ENCODE data around the gene DPYD.

The DPYD gene

GRCh38 chr1:97911266-97912215 is 9.3 kb downstream of the DPYD start:
- FAIRE-seq (no peak), DNase-seq (ENCODE audit: insufficient read length, low spot score) (no peak)
- TF ChIP-seq POLR2A (IDR thresholded peaks at IDR 0.05; ENCODE audit: low read depth, low read length) (no peak), POLR2AphosphoS5 (IDR thresholded peaks at IDR 0.05; ENCODE audit: low read depth, low read length) (no peak), POU2F2 (IDR thresholded peaks at IDR 0.05; ENCODE audit: low read depth, low read length) (no peak), SPI1 (IDR thresholded peaks at IDR 0.05; ENCODE audit: low read depth, low read length) (no peak), TAF1 (IDR thresholded peaks at IDR 0.05; ENCODE audit: low read depth, low read length) (no peak)

- TF ChIP-seq PAX5 (IDR thresholded peaks at IDR 0.05; ENCODE audit: insufficient read depth, low read length, severe bottlenecking) (no peak), SPI1 (IDR thresholded peaks at IDR 0.05; ENCODE audit: low read depth, low read length) (no peak), POLR2A (IDR thresholded peaks at IDR 0.05; ENCODE audit: low read depth, low read length) (no peak), POLR2AphosphoS5 (IDR thresholded peaks at IDR 0.05; ENCODE audit: low read depth, low read length) (no peak), TAF1 (IDR thresholded peaks at IDR 0.05; ENCODE audit: low read depth, low read length) (no peak), POU2F2 (IDR thresholded peaks at IDR 0.05; ENCODE audit: low read depth, low read length) (no peak)
- FAIRE-seq = no peak
- DNase-seq (ENCODE audit: insufficient read length, low spot score) = no peak
Observed at GRCh38 chr1:97909266-97909665, 11.6 kb downstream of the DPYD start.

GRCh38 chr1:97907886-97908285 is 12.9 kb downstream of the DPYD start:
- FAIRE-seq (no peak), DNase-seq (ENCODE audit: insufficient read length, low spot score) (no peak)
- TF ChIP-seq TAF1 (IDR thresholded peaks at IDR 0.05; ENCODE audit: low read depth, low read length) (no peak), PAX5 (IDR thresholded peaks at IDR 0.05; ENCODE audit: insufficient read depth, low read length, severe bottlenecking) (no peak), POLR2A (IDR thresholded peaks at IDR 0.05; ENCODE audit: low read depth, low read length) (no peak), POLR2AphosphoS5 (IDR thresholded peaks at IDR 0.05; ENCODE audit: low read depth, low read length) (no peak), SPI1 (IDR thresholded peaks at IDR 0.05; ENCODE audit: low read depth, low read length) (no peak)

GRCh38 chr1:97906567-97907241 is 14.1 kb downstream of the DPYD start:
- TF ChIP-seq POU2F2 (IDR thresholded peaks at IDR 0.05; ENCODE audit: low read depth, low read length) (no peak), TAF1 (IDR thresholded peaks at IDR 0.05; ENCODE audit: low read depth, low read length) (no peak), PAX5 (IDR thresholded peaks at IDR 0.05; ENCODE audit: insufficient read depth, low read length, severe bottlenecking) (no peak), SPI1 (IDR thresholded peaks at IDR 0.05; ENCODE audit: low read depth, low read length) (no peak), POLR2AphosphoS5 (IDR thresholded peaks at IDR 0.05; ENCODE audit: low read depth, low read length) (no peak), POLR2A (IDR thresholded peaks at IDR 0.05; ENCODE audit: low read depth, low read length) (no peak)
- FAIRE-seq = no peak
- no peak for DNase-seq (ENCODE audit: insufficient read length, low spot score)

- TF ChIP-seq POLR2A (IDR thresholded peaks at IDR 0.05; ENCODE audit: low read depth, low read length) (no peak), TAF1 (IDR thresholded peaks at IDR 0.05; ENCODE audit: low read depth, low read length) (no peak), PAX5 (IDR thresholded peaks at IDR 0.05; ENCODE audit: insufficient read depth, low read length, severe bottlenecking) (no peak)
- no peak for DNase-seq (ENCODE audit: insufficient read length, low spot score)
- FAIRE-seq = no peak
Observed at GRCh38 chr1:97905141-97905940, 15.5 kb downstream of the DPYD start.

- DNase-seq (ENCODE audit: insufficient read length, low spot score) (no peak), FAIRE-seq (no peak)
Observed at GRCh38 chr1:97904534-97904933, 16.3 kb downstream of the DPYD start.

GRCh38 chr1:97903626-97904025 is 17.2 kb downstream of the DPYD start:
- no peak for TF ChIP-seq PAX5 (IDR thresholded peaks at IDR 0.05; ENCODE audit: insufficient read depth, low read length, severe bottlenecking)
- TF ChIP-seq POLR2AphosphoS5 (IDR thresholded peaks at IDR 0.05; ENCODE audit: low read depth, low read length) = no peak
- TF ChIP-seq TAF1 (IDR thresholded peaks at IDR 0.05; ENCODE audit: low read depth, low read length) = no peak
- TF ChIP-seq POU2F2 (IDR thresholded peaks at IDR 0.05; ENCODE audit: low read depth, low read length) = no peak
- TF ChIP-seq SPI1 (IDR thresholded peaks at IDR 0.05; ENCODE audit: low read depth, low read length) = no peak
- no peak for TF ChIP-seq POLR2A (IDR thresholded peaks at IDR 0.05; ENCODE audit: low read depth, low read length)
- DNase-seq (ENCODE audit: insufficient read length, low spot score) (no peak), FAIRE-seq (no peak)

More at GRCh38 chr1:97904534-97904933, 16.3 kb downstream of the DPYD start:
- no peak for TF ChIP-seq POLR2AphosphoS5 (IDR thresholded peaks at IDR 0.05; ENCODE audit: low read depth, low read length)
- no peak for TF ChIP-seq TAF1 (IDR thresholded peaks at IDR 0.05; ENCODE audit: low read depth, low read length)
- no peak for TF ChIP-seq POLR2A (IDR thresholded peaks at IDR 0.05; ENCODE audit: low read depth, low read length)
- TF ChIP-seq POU2F2 (IDR thresholded peaks at IDR 0.05; ENCODE audit: low read depth, low read length) = no peak
- TF ChIP-seq SPI1 (IDR thresholded peaks at IDR 0.05; ENCODE audit: low read depth, low read length) = no peak
- TF ChIP-seq PAX5 (IDR thresholded peaks at IDR 0.05; ENCODE audit: insufficient read depth, low read length, severe bottlenecking) = no peak

GRCh38 chr1:97902067-97902466 is 18.8 kb downstream of the DPYD start:
- FAIRE-seq = no peak
- DNase-seq (ENCODE audit: insufficient read length, low spot score) = no peak
- TF ChIP-seq PAX5 (IDR thresholded peaks at IDR 0.05; ENCODE audit: insufficient read depth, low read length, severe bottlenecking) (no peak), TAF1 (IDR thresholded peaks at IDR 0.05; ENCODE audit: low read depth, low read length) (no peak), POU2F2 (IDR thresholded peaks at IDR 0.05; ENCODE audit: low read depth, low read length) (no peak)
